NCI-H774 (cell line): ENCODE measurements around the gene FARSB.
"Not testable (repeated sequence)": the region's sequence is repeated elsewhere in the genome, so short reads cannot be mapped to it uniquely, and the experiment has no call there.

Experiments
- DNase-seq: peaks from one replicate; lab custom pipeline; 2025; lab: John Stamatoyannopoulos, UW

The FARSB gene

GRCh38 chr2:222604749-222605515 lies 51.0 kb downstream of the FARSB start:
- no peak for DNase-seq

GRCh38 chr2:222603501-222603900 lies 52.4 kb downstream of the FARSB start:
- DNase-seq: no peak

GRCh38 chr2:222598611-222599010 lies 57.3 kb downstream of the FARSB start:
- DNase-seq: no peak

GRCh38 chr2:222595581-222595980 lies 60.3 kb downstream of the FARSB start:
- DNase-seq: no peak

GRCh38 chr2:222594679-222595078 lies 61.2 kb downstream of the FARSB start:
- no peak for DNase-seq

- no peak for DNase-seq
Observed at GRCh38 chr2:222592176-222592575, 63.7 kb downstream of the FARSB start.

GRCh38 chr2:222591661-222592060 lies 64.2 kb downstream of the FARSB start:
- DNase-seq: no peak

GRCh38 chr2:222584589-222584988 lies 71.3 kb downstream of the FARSB start:
- not testable (repeated sequence) for DNase-seq

- no peak for DNase-seq
Observed at GRCh38 chr2:222582928-222583327, 73.0 kb downstream of the FARSB start.

GRCh38 chr2:222577341-222577740 lies 78.6 kb downstream of the FARSB start:
- no peak for DNase-seq

GRCh38 chr2:222576171-222577081 lies 79.5 kb downstream of the FARSB start:
- no peak for DNase-seq

- no peak for DNase-seq
Observed at GRCh38 chr2:222575618-222576017, 80.3 kb downstream of the FARSB start.

GRCh38 chr2:222572751-222573174 lies 83.1 kb downstream of the FARSB start:
- no peak for DNase-seq

GRCh38 chr2:222572264-222572721 lies 83.6 kb downstream of the FARSB start:
- no peak for DNase-seq

GRCh38 chr2:222569826-222570225 lies 86.1 kb downstream of the FARSB start:
- DNase-seq: no peak

- DNase-seq: no peak
Observed at GRCh38 chr2:222568865-222569264, 87.0 kb downstream of the FARSB start.

- no peak for DNase-seq
Observed at GRCh38 chr2:222566229-222566628, 89.7 kb downstream of the FARSB start.

GRCh38 chr2:222563936-222564335 lies 92.0 kb downstream of the FARSB start:
- DNase-seq: no peak

- no peak for DNase-seq
Observed at GRCh38 chr2:222563106-222563718, 92.7 kb downstream of the FARSB start.

GRCh38 chr2:222561817-222562645 lies 93.9 kb downstream of the FARSB start:
- DNase-seq: peak; percentile 31

- DNase-seq: no peak
Observed at GRCh38 chr2:222561151-222561550, 94.7 kb downstream of the FARSB start.

GRCh38 chr2:222554517-222554916 lies 101.4 kb downstream of the FARSB start:
- no peak for DNase-seq
